Measurements from ENCODE around the gene SPRED1.

SPRED1 gene

DNA sequence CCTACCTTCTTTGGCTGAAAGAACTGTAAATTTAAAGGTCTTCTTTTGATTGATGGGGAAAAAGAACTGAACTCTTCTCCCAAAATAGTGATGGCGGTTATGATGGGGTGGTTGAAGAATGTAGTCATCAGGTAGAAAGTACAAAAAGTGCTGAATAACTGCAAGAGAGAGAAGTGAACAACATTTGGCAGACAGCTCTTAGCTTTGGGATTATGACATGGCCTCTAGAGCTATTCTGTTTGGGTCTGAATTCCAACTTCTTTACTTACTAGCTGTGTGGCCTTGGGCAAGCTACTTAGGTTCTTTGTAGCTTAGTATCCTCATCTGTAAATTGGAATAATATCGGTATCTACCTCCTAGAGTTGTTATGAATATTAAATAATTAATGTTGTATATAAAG is 91.7 kb downstream of the SPRED1 start:
- CTCF ChIA-PET = no interaction called here
- POLR2A ChIA-PET = interaction anchor here (1.4 kb wide), 1 partner anchor 93 kb away, joined by 4 read pairs; no protein-coding TSS in a partner anchor
- TF ChIP-seq ELF4 (IDR thresholded peaks at IDR 0.05) = no peak
- no peak for TF ChIP-seq CTBP1 (IDR thresholded peaks at IDR 0.05; ENCODE audit: borderline replicate concordance)
- DNase-seq (ENCODE audit: extremely low spot score) = no peak

DNA sequence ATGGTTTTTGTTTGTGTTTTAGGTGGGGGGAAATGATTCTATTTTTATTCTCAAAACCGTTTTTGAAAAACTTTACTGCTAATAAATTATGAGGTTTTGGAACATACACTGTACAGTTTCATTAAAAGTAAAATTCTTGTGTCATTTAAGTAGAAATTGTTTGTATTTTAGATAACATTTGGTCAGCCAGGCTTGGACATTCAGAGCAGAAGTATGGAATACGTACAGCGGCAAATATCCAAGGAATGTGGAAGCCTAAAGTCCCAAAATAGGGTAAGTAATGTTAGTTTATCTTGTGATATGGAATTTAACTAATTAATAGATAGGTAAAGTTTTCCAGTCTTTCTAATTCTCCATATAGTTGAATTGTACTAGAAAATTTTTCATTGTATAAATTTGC is 96.6 kb downstream of the SPRED1 start:
- DNase-seq (ENCODE audit: extremely low spot score) = no peak
- ChIA-PET CTCF (no interaction called here), POLR2A (no interaction called here)
- no peak for TF ChIP-seq SUZ12 (IDR thresholded peaks at IDR 0.05)
- no peak for TF ChIP-seq ARNT (IDR thresholded peaks at IDR 0.05)
- TF ChIP-seq BHLHE40 (IDR thresholded peaks at IDR 0.05; ENCODE audit: borderline replicate concordance) = no peak
- TF ChIP-seq FOXK2 (IDR thresholded peaks at IDR 0.05) = no peak
- TF ChIP-seq TARDBP (IDR thresholded peaks at IDR 0.05) = no peak
- no peak for TF ChIP-seq FOXM1 (IDR thresholded peaks at IDR 0.05; ENCODE audit: borderline replicate concordance)
- TF ChIP-seq, protein P1, sequence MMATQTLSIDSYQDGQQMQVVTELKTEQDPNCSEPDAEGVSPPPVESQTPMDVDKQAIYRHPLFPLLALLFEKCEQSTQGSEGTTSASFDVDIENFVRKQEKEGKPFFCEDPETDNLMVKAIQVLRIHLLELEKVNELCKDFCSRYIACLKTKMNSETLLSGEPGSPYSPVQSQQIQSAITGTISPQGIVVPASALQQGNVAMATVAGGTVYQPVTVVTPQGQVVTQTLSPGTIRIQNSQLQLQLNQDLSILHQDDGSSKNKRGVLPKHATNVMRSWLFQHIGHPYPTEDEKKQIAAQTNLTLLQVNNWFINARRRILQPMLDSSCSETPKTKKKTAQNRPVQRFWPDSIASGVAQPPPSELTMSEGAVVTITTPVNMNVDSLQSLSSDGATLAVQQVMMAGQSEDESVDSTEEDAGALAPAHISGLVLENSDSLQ (IDR thresholded peaks at IDR 0.05) = no peak
- TF ChIP-seq ELF4 (IDR thresholded peaks at IDR 0.05) = no peak
- TF ChIP-seq ZNF384 (IDR thresholded peaks at IDR 0.05) = no peak
- TF ChIP-seq NFRKB (IDR thresholded peaks at IDR 0.05) = no peak
- no peak for TF ChIP-seq SP1 (IDR thresholded peaks at IDR 0.05)
- no peak for TF ChIP-seq FOXA1 (IDR thresholded peaks at IDR 0.05)
- TF ChIP-seq L3MBTL2 (conservative IDR thresholded peaks at IDR 0.05) = no peak
- no peak for TF ChIP-seq LEF1 (IDR thresholded peaks at IDR 0.05; ENCODE audit: borderline replicate concordance)
- no peak for TF ChIP-seq HDGF (IDR thresholded peaks at IDR 0.05; ENCODE audit: borderline replicate concordance)
- no peak for TF ChIP-seq CTBP1 (IDR thresholded peaks at IDR 0.05; ENCODE audit: borderline replicate concordance)

DNA sequence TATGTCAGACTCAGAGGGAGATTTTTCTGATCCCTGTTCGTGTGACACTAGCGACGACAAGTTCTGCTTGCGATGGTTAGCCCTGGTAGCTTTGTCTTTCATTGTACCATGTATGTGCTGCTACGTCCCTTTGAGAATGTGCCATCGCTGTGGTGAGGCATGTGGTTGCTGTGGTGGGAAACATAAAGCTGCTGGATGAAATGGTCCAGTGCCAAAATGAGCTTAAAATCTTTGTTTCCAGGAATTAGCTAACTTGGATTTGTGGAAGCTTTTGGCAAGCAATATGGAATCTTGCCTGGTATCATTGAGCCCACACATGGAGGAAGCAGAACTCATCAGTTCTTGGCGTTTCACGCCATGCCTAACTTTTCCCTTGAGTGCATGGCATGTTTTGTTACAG is 98.8 kb downstream of the SPRED1 start:
- TF ChIP-seq SP1 (IDR thresholded peaks at IDR 0.05) = no peak
- TF ChIP-seq ZNF384 (IDR thresholded peaks at IDR 0.05) = no peak
- TF ChIP-seq FOXK2 (IDR thresholded peaks at IDR 0.05) = no peak
- no peak for TF ChIP-seq TARDBP (IDR thresholded peaks at IDR 0.05)
- TF ChIP-seq, protein P1 (IDR thresholded peaks at IDR 0.05) = no peak
- TF ChIP-seq HDGF (IDR thresholded peaks at IDR 0.05; ENCODE audit: borderline replicate concordance) = no peak
- no peak for TF ChIP-seq FOXA1 (IDR thresholded peaks at IDR 0.05)
- TF ChIP-seq BHLHE40 (IDR thresholded peaks at IDR 0.05; ENCODE audit: borderline replicate concordance) = no peak
- TF ChIP-seq SUZ12 (IDR thresholded peaks at IDR 0.05) = no peak
- TF ChIP-seq ARNT (IDR thresholded peaks at IDR 0.05) = no peak
- no peak for TF ChIP-seq NFRKB (IDR thresholded peaks at IDR 0.05)
- no peak for TF ChIP-seq L3MBTL2 (conservative IDR thresholded peaks at IDR 0.05)
- no peak for TF ChIP-seq LEF1 (IDR thresholded peaks at IDR 0.05; ENCODE audit: borderline replicate concordance)
- TF ChIP-seq CTBP1 (IDR thresholded peaks at IDR 0.05; ENCODE audit: borderline replicate concordance) = no peak
- no peak for TF ChIP-seq FOXM1 (IDR thresholded peaks at IDR 0.05; ENCODE audit: borderline replicate concordance)
- TF ChIP-seq ELF4 (IDR thresholded peaks at IDR 0.05) = no peak
- DNase-seq (ENCODE audit: extremely low spot score) = no peak
- ChIA-PET CTCF (no interaction called here), POLR2A (no interaction called here)

DNA sequence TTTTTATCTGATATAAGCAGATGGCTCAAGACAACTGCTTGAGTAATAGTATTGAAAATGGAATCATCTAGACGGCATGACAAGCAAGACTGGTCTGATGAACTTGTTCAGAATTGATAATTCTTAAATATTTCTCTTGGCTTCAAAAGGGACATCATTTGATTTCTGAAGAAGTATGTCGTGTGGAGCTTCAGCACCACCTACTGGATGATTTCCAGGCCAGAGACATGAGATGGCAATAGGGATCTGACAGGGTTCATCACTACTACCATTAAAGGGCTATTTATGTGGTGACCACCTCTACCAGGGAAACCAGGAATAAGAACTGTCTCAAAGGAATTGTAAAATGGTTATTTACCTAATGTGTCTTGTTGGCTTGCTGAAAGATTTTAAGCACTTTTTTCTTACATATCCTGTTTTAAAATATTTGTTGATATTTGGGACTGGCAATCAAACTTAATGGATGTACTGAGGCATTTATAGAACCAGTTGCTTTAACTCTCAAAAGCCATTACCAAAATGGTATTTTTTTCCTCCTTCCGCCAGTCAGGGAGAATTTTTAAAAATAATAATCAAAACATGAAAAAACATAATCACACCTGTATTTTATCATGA is 101.8 kb downstream of the SPRED1 start:
- peak; percentile 26 for DNase-seq (ENCODE audit: extremely low spot score)
- TF ChIP-seq FOXA1 (IDR thresholded peaks at IDR 0.05) = no peak
- no peak for TF ChIP-seq L3MBTL2 (conservative IDR thresholded peaks at IDR 0.05)
- TF ChIP-seq NFRKB (IDR thresholded peaks at IDR 0.05) = no peak
- TF ChIP-seq SP1 (IDR thresholded peaks at IDR 0.05) = no peak
- TF ChIP-seq, protein P1 (IDR thresholded peaks at IDR 0.05) = no peak
- no peak for TF ChIP-seq BHLHE40 (IDR thresholded peaks at IDR 0.05; ENCODE audit: borderline replicate concordance)
- no peak for TF ChIP-seq LEF1 (IDR thresholded peaks at IDR 0.05; ENCODE audit: borderline replicate concordance)
- TF ChIP-seq TARDBP (IDR thresholded peaks at IDR 0.05) = no peak
- TF ChIP-seq ZNF384 (IDR thresholded peaks at IDR 0.05) = no peak
- no peak for TF ChIP-seq SUZ12 (IDR thresholded peaks at IDR 0.05)
- no peak for TF ChIP-seq FOXM1 (IDR thresholded peaks at IDR 0.05; ENCODE audit: borderline replicate concordance)
- no peak for TF ChIP-seq FOXK2 (IDR thresholded peaks at IDR 0.05)
- no peak for TF ChIP-seq HDGF (IDR thresholded peaks at IDR 0.05; ENCODE audit: borderline replicate concordance)
- TF ChIP-seq CTBP1 (IDR thresholded peaks at IDR 0.05; ENCODE audit: borderline replicate concordance) = no peak
- TF ChIP-seq ELF4 (IDR thresholded peaks at IDR 0.05) = no peak
- TF ChIP-seq ARNT (IDR thresholded peaks at IDR 0.05) = no peak
- POLR2A ChIA-PET = no interaction called here
- CTCF ChIA-PET = no interaction called here

DNA sequence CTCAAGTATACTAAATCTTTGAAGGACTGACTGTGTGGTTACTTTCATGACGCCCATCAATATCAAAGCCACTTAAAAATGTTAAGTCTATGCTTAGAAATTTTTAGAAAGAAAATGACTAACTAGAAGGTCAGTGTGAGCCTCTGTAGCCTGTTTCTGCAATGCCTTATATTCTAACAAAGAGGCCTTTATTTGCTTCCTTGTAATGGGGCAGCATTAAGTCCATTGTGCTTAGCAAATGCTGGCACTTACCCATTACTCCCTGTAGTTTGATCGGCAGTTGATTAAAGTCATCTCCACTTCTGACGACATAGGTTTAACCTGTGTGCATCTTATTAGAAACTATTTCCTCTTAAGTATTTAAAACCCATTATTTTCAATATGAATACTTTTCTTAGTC is 109.7 kb downstream of the SPRED1 start:
- ChIA-PET CTCF (no interaction called here), POLR2A (no interaction called here)
- DNase-seq (ENCODE audit: extremely low spot score) = no peak
- no peak for TF ChIP-seq ARNT (IDR thresholded peaks at IDR 0.05)
- no peak for TF ChIP-seq TARDBP (IDR thresholded peaks at IDR 0.05)
- no peak for TF ChIP-seq ELF4 (IDR thresholded peaks at IDR 0.05)
- no peak for TF ChIP-seq FOXK2 (IDR thresholded peaks at IDR 0.05)
- TF ChIP-seq FOXM1 (IDR thresholded peaks at IDR 0.05; ENCODE audit: borderline replicate concordance) = no peak
- TF ChIP-seq ZNF384 (IDR thresholded peaks at IDR 0.05) = no peak
- no peak for TF ChIP-seq NFRKB (IDR thresholded peaks at IDR 0.05)
- TF ChIP-seq LEF1 (IDR thresholded peaks at IDR 0.05; ENCODE audit: borderline replicate concordance) = no peak
- TF ChIP-seq SP1 (IDR thresholded peaks at IDR 0.05) = no peak

DNA sequence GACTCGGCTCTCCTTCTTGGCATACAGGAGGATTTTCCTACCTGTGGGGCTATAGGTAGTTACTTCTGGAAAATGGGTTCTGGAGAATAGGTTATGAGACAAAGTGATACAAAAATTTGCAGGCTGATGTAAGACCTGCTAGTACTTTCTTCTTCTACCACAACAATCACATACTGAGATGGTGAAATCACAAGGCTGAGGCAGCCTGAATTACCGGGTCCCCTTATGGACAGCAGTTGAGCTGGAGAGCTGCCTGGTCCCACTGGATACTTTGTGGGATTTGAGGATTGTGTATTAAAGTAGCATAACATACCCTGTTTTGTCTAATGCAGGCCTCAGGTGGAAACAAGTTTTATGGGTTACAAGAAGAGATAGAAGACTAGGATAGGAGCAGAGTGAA is 114.8 kb downstream of the SPRED1 start:
- DNase-seq (ENCODE audit: extremely low spot score) = no peak
- ChIA-PET POLR2A (no interaction called here), CTCF (no interaction called here)
- TF ChIP-seq TARDBP (IDR thresholded peaks at IDR 0.05) = no peak
- TF ChIP-seq ZNF384 (IDR thresholded peaks at IDR 0.05) = no peak
- TF ChIP-seq FOXM1 (IDR thresholded peaks at IDR 0.05; ENCODE audit: borderline replicate concordance) = no peak
- TF ChIP-seq BHLHE40 (IDR thresholded peaks at IDR 0.05; ENCODE audit: borderline replicate concordance) = no peak
- TF ChIP-seq ARNT (IDR thresholded peaks at IDR 0.05) = no peak
- TF ChIP-seq, protein P1 (IDR thresholded peaks at IDR 0.05) = no peak
- TF ChIP-seq ELF4 (IDR thresholded peaks at IDR 0.05) = no peak

All from HEK293T (cell line).